Measurements from ENCODE around the gene PDPK1. TPM values are rescaled to one million over a fixed set of nuclear protein-coding genes. Genes with fewer than 3 reads are reported as not detected.
"Not testable (repeated sequence)": the region's sequence is repeated elsewhere in the genome, so short reads cannot be mapped to it uniquely, and the experiment has no call there.

The PDPK1 gene
- polyA plus RNA-seq, 4 donors: 40.2 to 54.3 (median 46.8) TPM

GRCh38 chr16:2609345-2609744, 71.5 kb downstream of the PDPK1 start:
- not testable (repeated sequence) for DNase-seq (ENCODE audit: low read depth in 4 of 4, low spot score in 3 of 4)

- DNase-seq (ENCODE audit: low read depth in 4 of 4, low spot score in 3 of 4): no peak
Observed at GRCh38 chr16:2609827-2610470, 72.1 kb downstream of the PDPK1 start.

GRCh38 chr16:2610781-2611498, 73.1 kb downstream of the PDPK1 start:
- no peak for DNase-seq (ENCODE audit: low read depth in 4 of 4, low spot score in 3 of 4)

- DNase-seq (ENCODE audit: low read depth in 4 of 4, low spot score in 3 of 4): no peak
Observed at GRCh38 chr16:2611499-2611862, 73.7 kb downstream of the PDPK1 start.

GRCh38 chr16:2611877-2612276, 74.1 kb downstream of the PDPK1 start:
- DNase-seq (ENCODE audit: low read depth in 4 of 4, low spot score in 3 of 4): not testable (repeated sequence)

GRCh38 chr16:2613251-2613650, 75.4 kb downstream of the PDPK1 start:
- DNase-seq (ENCODE audit: low read depth in 4 of 4, low spot score in 3 of 4): not testable (repeated sequence)

GRCh38 chr16:2614761-2615191, 77.0 kb downstream of the PDPK1 start:
- DNase-seq (ENCODE audit: low read depth in 4 of 4, low spot score in 3 of 4): no peak

GRCh38 chr16:2618964-2619363, 81.1 kb downstream of the PDPK1 start:
- DNase-seq (ENCODE audit: low read depth in 4 of 4, low spot score in 3 of 4): not testable (repeated sequence)

- not testable (repeated sequence) for DNase-seq (ENCODE audit: low read depth in 4 of 4, low spot score in 3 of 4)
Observed at GRCh38 chr16:2619628-2620027, 81.8 kb downstream of the PDPK1 start.

- not testable (repeated sequence) for DNase-seq (ENCODE audit: low read depth in 4 of 4, low spot score in 3 of 4)
Observed at GRCh38 chr16:2620870-2621269, 83.0 kb downstream of the PDPK1 start.

GRCh38 chr16:2621395-2621794, 83.6 kb downstream of the PDPK1 start:
- not testable (repeated sequence) for DNase-seq (ENCODE audit: low read depth in 4 of 4, low spot score in 3 of 4)

GRCh38 chr16:2627075-2627474, 89.3 kb downstream of the PDPK1 start:
- DNase-seq (ENCODE audit: low read depth in 4 of 4, low spot score in 3 of 4): not testable (repeated sequence)

GRCh38 chr16:2631203-2631602, 93.4 kb downstream of the PDPK1 start:
- DNase-seq (ENCODE audit: low read depth in 4 of 4, low spot score in 3 of 4): not testable (repeated sequence)

- not testable (repeated sequence) for DNase-seq (ENCODE audit: low read depth in 4 of 4, low spot score in 3 of 4)
Observed at GRCh38 chr16:2632291-2632690, 94.5 kb downstream of the PDPK1 start.

- DNase-seq (ENCODE audit: low read depth in 4 of 4, low spot score in 3 of 4): not testable (repeated sequence)
Observed at GRCh38 chr16:2639071-2639721, 101.4 kb downstream of the PDPK1 start.

GRCh38 chr16:2639722-2640072, 101.9 kb downstream of the PDPK1 start:
- DNase-seq (ENCODE audit: low read depth in 4 of 4, low spot score in 3 of 4): not testable (repeated sequence)

GRCh38 chr16:2642561-2642960, 104.7 kb downstream of the PDPK1 start:
- not testable (repeated sequence) for DNase-seq (ENCODE audit: low read depth in 4 of 4, low spot score in 3 of 4)

- not testable (repeated sequence) for DNase-seq (ENCODE audit: low read depth in 4 of 4, low spot score in 3 of 4)
Observed at GRCh38 chr16:2644754-2645453, 107.1 kb downstream of the PDPK1 start.

- not testable (repeated sequence) for DNase-seq (ENCODE audit: low read depth in 4 of 4, low spot score in 3 of 4)
Observed at GRCh38 chr16:2651268-2651871, 113.5 kb downstream of the PDPK1 start.
